ENCODE measurements around the gene TBC1D22A. TPM values are rescaled to one million over a fixed set of nuclear protein-coding genes. Genes with fewer than 3 reads are reported as not detected.

Gene TBC1D22A
- polyA plus RNA-seq, 1 of the 3 experiments (the other 2 are of a cell fraction) = 16.5 TPM

GRCh38 chr22:46823248-46823647 lies 60.8 kb downstream of the TBC1D22A start:
- H3K4me3 ChIP-seq (ENCODE audit: low read depth in 2 of 2, low read length in 1 of 2) = no peak overlapping the region
- ChIA-PET POLR2A (no interaction called here), CTCF (no interaction called here)
- WGBS (ENCODE audit: low lambda C conversion rate) = 98% methylated on average over 8 of the region's 8 CpGs
- no peaks in the 10 kb centered on the region for H3K9me2 ChIP-seq
- no peak overlapping the region for H2AFZ ChIP-seq (ENCODE audit: low read depth)
- DNase-seq = no peak
- TF ChIP-seq EZH2phosphoT487 (IDR thresholded peaks at IDR 0.05; ENCODE audit: borderline replicate concordance, low read depth) (no peak), RAD21 (IDR thresholded peaks at IDR 0.05; ENCODE audit: low read length) (no peak), RCOR1 (IDR thresholded peaks at IDR 0.05; ENCODE audit: low read length) (no peak), PBX3 (IDR thresholded peaks at IDR 0.05) (no peak), NFIC (IDR thresholded peaks at IDR 0.05; ENCODE audit: borderline replicate concordance) (no peak)
- TF ChIP-seq, protein P1, sequence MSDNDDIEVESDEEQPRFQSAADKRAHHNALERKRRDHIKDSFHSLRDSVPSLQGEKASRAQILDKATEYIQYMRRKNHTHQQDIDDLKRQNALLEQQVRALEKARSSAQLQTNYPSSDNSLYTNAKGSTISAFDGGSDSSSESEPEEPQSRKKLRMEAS (IDR thresholded peaks at IDR 0.05; ENCODE audit: low read depth) = no peak
- no peaks in the 10 kb centered on the region for H3K9me3 ChIP-seq
- H4K20me1 ChIP-seq (ENCODE audit: insufficient read depth) = peaks cover 5% of the 10 kb centered on the region; the same call in 1 of the 2 replicates
- H3K36me3 ChIP-seq (replicated peaks in 1 of 2; ENCODE audit: control insufficient read depth in 1 of 2, insufficient read depth in 2 of 2, low read length in 1 of 2) = peaks cover 0 to 2% of the 10 kb centered on the region in 2 experiments
- H3F3A ChIP-seq (replicated peaks; ENCODE audit: insufficient read depth) = peaks cover under 1% of the 10 kb centered on the region
- H3K4me2 ChIP-seq = no peak overlapping the region
- peaks cover 1 to 6% of the 10 kb centered on the region in 2 experiments; a peak in 2 of 4 replicates for H3K4me1 ChIP-seq (ENCODE audit: control insufficient read depth in 1 of 2, insufficient read depth in 2 of 2, low read depth in 1 of 2, low read length in 1 of 2)
- H3K79me2 ChIP-seq (ENCODE audit: insufficient read depth) = peaks cover 71% of the 10 kb centered on the region; the same call in 1 of the 2 replicates
- H3K9ac ChIP-seq = no peak overlapping the region
- no peak overlapping the region for H3K27ac ChIP-seq (ENCODE audit: low read depth in 2 of 2, low read length in 1 of 2)
- H3K27me3 ChIP-seq (ENCODE audit: insufficient read depth) = no peaks in the 10 kb centered on the region

DNA sequence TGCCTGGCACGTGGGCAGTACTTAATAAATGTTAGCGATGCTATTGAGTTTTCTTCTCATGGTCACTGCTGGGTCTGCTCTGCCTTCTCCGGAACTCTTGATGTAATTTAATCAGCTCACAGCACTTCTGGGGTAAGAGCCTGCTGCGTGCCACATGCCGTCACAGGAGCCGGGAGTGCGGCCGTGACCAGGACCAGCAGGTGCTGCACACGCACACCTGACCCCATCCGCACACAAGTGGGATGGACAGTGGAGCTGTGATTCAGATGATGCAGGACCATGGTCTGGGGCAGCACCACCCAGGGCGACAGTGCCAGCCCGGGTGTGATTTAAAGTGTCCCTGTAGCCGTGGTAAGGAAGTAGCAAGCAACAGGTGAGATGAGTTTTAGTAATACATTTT lies 61.2 kb downstream of the TBC1D22A start:
- Histone ChIP-seq H4K20me1 (ENCODE audit: insufficient read depth) (peaks cover 6% of the 10 kb centered on the region; the same call in 1 of the 2 replicates), H3K9me2 (no peaks in the 10 kb centered on the region), H3K27me3 (ENCODE audit: insufficient read depth) (no peaks in the 10 kb centered on the region), H3K4me1 (ENCODE audit: control insufficient read depth in 1 of 2, insufficient read depth in 2 of 2, low read depth in 1 of 2, low read length in 1 of 2) (peaks cover 5 to 11% of the 10 kb centered on the region in 2 experiments; a peak in 3 of 4 replicates), H3K79me2 (ENCODE audit: insufficient read depth) (peaks cover 67% of the 10 kb centered on the region; the same call in 1 of the 2 replicates), H3K9me3 (no peaks in the 10 kb centered on the region), H2AFZ (ENCODE audit: low read depth) (no peak overlapping the region), H3K9ac (no peak overlapping the region), H3K4me2 (no peak overlapping the region), H3K36me3 (replicated peaks in 1 of 2; ENCODE audit: control insufficient read depth in 1 of 2, insufficient read depth in 2 of 2, low read length in 1 of 2) (peaks cover 0 to 2% of the 10 kb centered on the region in 2 experiments), H3K27ac (ENCODE audit: low read depth in 2 of 2, low read length in 1 of 2) (no peak overlapping the region), H3K4me3 (ENCODE audit: low read depth in 2 of 2, low read length in 1 of 2) (no peak overlapping the region), H3F3A (replicated peaks; ENCODE audit: insufficient read depth) (peaks cover 5% of the 10 kb centered on the region)
- ChIA-PET CTCF (interaction anchor here (1.6 kb wide), 1 partner anchor 20 kb away, joined by 8 read pairs; no protein-coding TSS in a partner anchor), POLR2A (no interaction called here)
- TF ChIP-seq GABPA (IDR thresholded peaks at IDR 0.05; ENCODE audit: low read depth) (no peak), JUND (IDR thresholded peaks at IDR 0.05) (no peak), RCOR1 (IDR thresholded peaks at IDR 0.05; ENCODE audit: low read length) (no peak), CHD2 (IDR thresholded peaks at IDR 0.05; ENCODE audit: low read length, partially characterized antibody) (no peak), RFX5 (IDR thresholded peaks at IDR 0.05; ENCODE audit: low read length) (no peak)
- no peak for DNase-seq
- 99% methylated on average over 11 of the region's 13 CpGs for WGBS (ENCODE audit: low lambda C conversion rate)

- H3K4me1 ChIP-seq (ENCODE audit: control insufficient read depth in 1 of 2, insufficient read depth in 2 of 2, low read depth in 1 of 2, low read length in 1 of 2) = peaks cover 11 to 18% of the 10 kb centered on the region in 2 experiments; a peak in 3 of 4 replicates
- no peak for TF ChIP-seq YY1 (IDR thresholded peaks at IDR 0.05; ENCODE audit: low read depth)
- H3K36me3 ChIP-seq (replicated peaks in 1 of 2; ENCODE audit: control insufficient read depth in 1 of 2, insufficient read depth in 2 of 2, low read length in 1 of 2) = peaks cover 0 to 2% of the 10 kb centered on the region in 2 experiments
- 97% methylated on average over 9 of the region's 9 CpGs for WGBS (ENCODE audit: low lambda C conversion rate)
- peaks cover 62% of the 10 kb centered on the region; the same call in 1 of the 2 replicates for H3K79me2 ChIP-seq (ENCODE audit: insufficient read depth)
- H3K27me3 ChIP-seq (ENCODE audit: insufficient read depth) = no peaks in the 10 kb centered on the region
- H4K20me1 ChIP-seq (ENCODE audit: insufficient read depth) = peaks cover 8% of the 10 kb centered on the region
- no peak overlapping the region for H2AFZ ChIP-seq (ENCODE audit: low read depth)
- DNase-seq = peak; percentile 8
- no peak overlapping the region for H3K4me3 ChIP-seq (ENCODE audit: low read depth in 2 of 2, low read length in 1 of 2)
- ChIA-PET POLR2A (no interaction called here), CTCF (interaction anchor here (1.6 kb wide), 1 partner anchor 21 kb away, joined by 8 read pairs; no protein-coding TSS in a partner anchor)
- H3K9me2 ChIP-seq = no peaks in the 10 kb centered on the region
- H3F3A ChIP-seq (replicated peaks; ENCODE audit: insufficient read depth) = peaks cover 13% of the 10 kb centered on the region
- H3K4me2 ChIP-seq = no peak overlapping the region
- H3K9me3 ChIP-seq = no peaks in the 10 kb centered on the region
- no peak overlapping the region for H3K27ac ChIP-seq (ENCODE audit: low read depth in 2 of 2, low read length in 1 of 2)
- H3K9ac ChIP-seq = no peak overlapping the region
These were observed 62.0 kb downstream of the TBC1D22A start for GRCh38 chr22:46824344-46824909.
